Cerebellar nuclear complex (tissue), 1 donor: ENCODE data around the gene ZNF618.
A peak's percentile ranks its signal among the peaks of the same experiment; 100 is the strongest.

Experiments
- DNase-seq, 2 experiments: peaks; one replicate each; lab custom pipeline; 2025; lab: John Stamatoyannopoulos, UW

ZNF618 gene

DNA sequence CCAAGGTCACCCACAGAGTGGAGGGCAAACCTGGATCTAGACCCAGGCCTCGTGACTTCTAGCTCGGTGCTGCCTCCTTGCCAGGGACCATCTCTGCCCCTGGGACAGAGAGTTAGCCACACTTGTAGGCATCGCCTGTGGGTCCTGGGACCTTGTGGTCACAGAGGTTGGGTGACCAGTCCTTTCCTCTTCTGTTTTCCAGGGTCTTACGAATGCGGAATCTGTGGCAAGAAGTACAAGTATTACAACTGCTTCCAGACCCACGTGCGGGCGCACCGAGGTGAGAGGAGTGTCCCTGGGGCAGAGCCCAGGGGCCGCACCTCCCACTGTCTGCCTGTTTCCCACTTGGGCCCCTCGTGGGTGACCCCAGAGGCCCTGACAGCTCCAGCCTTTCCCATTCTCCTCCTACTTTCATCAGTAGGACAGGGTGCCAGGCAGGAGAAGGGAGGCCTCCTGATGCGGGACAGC lies 125.7 kb downstream of the ZNF618 start:
- no peak for DNase-seq

DNA sequence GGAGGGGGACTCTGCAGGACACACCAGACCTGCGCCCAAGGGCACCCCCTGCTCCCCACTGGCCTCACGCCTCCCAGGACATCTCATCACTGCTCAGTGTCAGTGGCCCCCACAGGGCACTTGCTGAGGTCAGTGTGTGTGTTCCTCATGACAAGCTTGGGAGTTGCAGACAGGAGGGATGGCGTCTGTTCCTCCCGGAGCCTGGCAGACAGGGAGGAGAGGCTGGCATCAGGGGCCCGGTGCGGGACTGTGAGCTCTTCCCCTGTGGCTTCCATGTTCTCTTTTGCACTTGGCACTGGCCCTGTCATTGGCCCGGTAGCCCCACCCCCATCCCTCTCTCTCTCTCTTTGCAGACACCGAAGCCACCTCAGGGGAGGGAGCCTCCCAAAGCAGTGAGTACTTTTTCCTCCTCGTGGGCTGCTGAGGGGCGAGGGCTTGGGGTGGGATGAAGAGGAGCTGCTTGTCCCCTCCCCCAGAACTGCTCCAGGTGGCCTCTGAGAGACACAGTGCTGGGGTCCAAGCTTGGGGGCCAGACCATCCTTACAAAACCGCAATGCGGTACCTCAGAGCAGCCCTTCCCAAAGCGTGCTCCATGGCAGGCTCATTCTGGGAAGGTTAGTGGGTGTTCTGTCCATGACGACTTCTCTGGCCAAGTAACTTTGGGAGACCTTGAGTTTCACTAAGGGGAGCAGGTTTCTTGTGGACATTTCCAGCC lies 126.3 kb downstream of the ZNF618 start:
- DNase-seq: no peak

DNA sequence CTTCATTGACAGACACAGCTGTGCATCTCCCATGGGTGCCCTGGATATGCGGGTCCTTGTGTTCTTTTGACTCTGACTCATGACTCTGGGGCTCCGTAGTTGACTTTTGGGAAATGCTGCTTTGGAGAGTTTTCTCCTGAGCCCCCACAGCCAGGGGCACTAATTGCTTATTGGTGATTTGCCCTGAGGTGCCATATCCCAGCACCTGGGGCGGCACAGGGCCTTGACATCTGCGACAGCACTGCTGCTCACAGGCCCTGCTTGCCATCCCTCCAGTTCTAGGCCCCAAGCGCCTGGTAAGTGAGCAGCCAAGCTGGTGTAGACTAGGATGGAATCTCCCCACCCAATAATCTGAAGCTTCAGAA lies 126.9 kb downstream of the ZNF618 start:
- no peak for DNase-seq

DNA sequence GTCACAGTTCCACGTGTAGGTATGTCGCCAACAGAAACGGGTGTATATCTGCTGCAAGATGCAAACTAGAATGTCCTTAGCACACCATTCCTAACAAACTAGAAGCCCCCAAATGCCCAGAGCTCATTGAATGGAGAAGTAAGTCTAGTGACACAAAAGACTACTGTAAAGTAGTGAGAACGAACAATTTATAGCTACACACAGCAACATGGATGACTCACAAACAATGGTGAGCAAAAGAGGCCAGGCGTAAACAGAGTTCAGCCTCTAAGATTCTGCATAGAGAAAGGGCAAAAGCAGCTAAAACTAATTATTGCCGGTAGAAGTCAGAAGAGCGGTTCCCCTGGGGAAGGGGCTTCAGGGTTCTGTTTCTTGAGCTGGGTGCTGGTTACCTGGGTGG lies 127.2 kb downstream of the ZNF618 start:
- DNase-seq: no peak

DNA sequence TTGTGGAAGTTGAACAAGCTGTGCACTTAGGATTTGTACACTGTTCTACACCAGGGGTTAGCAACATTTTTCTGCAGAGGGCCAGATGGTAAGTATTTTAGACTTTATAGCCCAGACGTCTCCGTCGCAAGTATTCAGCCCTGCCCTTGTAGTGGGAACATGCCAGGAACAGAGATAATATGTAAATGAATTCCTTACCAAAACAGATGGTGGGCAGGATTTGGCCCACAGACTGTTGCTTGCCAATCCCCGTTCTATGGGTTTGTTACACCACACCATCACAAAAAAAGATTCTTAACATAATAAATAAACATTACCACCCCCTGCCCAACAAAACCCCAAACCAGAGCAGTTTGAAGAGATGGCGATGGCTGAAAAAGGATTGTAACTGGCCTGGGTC lies 127.6 kb downstream of the ZNF618 start:
- DNase-seq: peak in 1 of 2 experiments; percentile 36

DNA sequence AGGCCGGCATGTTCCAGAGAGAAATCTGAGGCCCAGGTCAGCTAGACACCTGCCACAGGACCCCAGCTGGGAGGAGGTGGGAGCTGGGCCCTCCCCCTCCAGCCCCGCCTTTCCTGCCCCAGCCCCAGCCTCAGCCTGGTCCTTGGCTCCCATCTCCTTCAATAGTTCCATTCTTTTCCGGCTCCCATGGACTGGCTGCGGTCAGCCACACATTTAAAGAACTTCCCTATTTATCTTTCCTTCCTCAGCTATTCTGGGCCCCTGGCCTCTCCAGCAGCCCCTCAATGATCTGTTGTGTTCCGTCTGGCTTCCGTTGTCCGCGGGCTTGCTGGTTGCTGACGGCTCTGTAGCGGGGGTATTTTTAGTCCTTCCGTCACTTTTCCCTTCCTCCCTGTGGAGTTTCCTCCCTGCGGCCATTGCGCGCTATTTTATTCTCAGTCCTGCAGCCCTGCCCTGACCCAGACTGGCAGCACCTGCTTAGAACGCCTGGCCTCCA lies 128.2 kb downstream of the ZNF618 start:
- DNase-seq: peak in 1 of 2 experiments; percentile 35

DNA sequence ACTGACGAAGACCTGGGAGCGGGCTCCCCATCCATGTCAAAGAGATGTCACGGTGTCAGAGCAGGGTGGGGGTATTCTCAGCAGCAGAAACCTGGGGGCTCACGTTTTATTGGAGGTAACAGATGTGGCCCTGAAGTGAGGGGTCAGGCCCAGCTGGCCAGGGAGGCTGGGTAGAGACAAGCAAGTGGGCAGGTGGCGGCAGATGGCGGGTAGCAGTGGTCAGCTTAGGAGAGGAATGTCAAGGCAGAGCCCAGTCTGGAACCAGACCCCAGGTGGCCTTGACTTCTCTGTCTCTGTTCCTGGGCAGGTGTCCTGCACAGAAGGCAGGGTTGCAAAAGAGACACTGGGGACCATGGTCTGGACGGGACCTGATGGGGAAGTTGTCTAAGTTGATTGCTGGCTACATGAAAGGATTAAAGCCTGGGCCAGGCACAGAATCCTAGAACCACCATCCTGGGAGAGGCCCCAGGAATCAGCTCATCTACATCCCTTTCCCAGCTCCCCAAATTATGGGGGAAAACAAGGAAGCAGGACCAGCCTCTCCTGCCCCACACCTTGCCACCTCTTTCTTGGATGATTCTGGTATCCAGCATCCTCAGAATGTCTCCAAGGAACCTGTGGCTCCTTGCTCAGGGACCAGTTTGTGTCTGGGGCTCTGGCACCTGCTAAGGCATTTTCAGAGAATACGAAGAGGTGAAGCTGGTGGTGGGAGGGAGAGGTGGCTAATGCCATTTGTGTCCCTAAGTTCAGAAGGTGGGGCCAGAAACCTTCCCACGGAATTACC lies 129.5 kb downstream of the ZNF618 start:
- no peak for DNase-seq

DNA sequence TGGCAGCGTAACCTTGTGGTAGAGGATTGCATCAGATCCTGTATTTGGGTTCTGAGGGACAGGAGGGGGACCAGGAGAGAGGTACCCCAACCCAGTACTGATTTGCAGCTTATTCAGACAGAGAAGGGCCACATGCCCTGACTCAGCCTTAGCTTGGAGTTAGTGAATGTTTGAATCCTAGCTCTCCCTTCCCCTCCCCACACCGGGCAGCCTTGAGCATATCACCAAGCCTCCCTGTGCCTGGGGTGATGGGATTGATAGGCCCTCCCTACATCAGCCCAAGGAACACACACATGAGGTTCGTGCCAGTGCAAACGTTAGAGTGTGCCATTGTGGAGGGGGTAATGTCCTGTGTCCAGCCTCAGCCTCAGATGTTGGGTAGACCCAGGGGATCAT lies 130.0 kb downstream of the ZNF618 start:
- no peak for DNase-seq

DNA sequence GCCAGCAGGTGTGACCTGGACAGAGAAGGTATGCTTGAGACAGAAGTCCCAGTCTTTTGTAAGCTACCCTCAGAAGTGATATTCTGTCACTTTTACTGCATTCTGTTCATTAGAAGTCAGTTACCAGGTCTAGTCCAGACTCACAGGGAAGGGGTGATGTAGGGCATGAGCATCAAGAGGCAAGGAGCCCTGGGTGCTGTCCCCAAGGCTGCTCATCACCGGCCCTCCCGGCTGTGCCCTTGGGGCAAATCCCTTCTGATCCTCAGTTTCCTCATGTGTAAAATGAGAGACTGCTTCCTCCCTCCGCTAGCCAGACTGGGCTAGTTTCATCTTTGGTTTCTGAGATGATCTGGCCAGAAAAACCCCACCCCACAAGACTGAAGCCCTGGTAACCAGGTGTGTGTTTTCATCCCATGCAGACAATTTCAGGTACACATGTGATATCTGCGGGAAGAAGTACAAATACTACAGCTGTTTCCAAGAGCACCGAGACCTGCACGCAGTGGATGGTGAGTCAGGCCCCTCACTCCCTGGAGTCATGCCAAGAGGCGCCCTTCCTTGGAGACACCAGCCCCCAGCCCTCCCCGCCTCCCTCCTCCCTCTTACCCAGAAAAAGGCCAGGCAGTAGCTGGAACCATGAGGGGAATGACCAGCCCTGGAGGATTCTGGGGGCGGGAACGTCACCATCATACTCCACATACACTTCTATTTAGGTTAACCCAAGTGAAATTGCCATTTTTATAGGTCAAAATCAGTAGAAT lies 131.0 kb downstream of the ZNF618 start:
- DNase-seq: no peak

DNA sequence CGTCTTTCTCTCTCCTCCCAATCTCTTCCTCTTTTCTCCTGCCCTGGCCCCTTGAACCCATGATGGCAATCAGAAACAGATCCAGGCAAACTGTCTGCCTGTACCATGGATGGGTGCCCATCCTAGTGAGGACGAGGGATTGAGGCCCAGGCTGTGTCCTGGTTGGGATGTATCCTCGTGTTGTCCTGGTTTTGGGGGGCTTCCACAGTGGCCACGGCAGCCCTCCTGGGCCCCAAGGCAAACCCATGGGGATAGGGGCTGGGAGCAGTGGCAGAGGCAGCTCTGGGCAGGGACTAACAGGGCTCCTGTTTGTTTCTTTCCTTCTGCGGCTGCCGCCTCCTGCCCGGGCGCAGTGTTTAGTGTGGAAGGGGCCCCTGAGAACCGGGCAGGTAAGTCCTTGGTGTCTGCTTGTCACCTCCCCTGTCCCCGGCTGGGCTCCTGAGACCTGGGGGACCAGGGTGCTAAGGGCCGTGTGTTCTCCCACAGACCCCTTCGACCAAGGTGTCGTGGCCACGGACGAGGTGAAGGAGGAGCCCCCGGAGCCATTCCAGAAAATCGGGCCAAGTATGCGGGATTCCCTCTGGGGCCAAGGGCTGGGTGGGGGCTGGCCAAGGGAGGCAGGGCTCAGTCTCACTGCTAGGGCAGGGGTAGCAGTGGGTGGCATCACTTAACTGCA lies 132.0 kb downstream of the ZNF618 start:
- DNase-seq: no peak

DNA sequence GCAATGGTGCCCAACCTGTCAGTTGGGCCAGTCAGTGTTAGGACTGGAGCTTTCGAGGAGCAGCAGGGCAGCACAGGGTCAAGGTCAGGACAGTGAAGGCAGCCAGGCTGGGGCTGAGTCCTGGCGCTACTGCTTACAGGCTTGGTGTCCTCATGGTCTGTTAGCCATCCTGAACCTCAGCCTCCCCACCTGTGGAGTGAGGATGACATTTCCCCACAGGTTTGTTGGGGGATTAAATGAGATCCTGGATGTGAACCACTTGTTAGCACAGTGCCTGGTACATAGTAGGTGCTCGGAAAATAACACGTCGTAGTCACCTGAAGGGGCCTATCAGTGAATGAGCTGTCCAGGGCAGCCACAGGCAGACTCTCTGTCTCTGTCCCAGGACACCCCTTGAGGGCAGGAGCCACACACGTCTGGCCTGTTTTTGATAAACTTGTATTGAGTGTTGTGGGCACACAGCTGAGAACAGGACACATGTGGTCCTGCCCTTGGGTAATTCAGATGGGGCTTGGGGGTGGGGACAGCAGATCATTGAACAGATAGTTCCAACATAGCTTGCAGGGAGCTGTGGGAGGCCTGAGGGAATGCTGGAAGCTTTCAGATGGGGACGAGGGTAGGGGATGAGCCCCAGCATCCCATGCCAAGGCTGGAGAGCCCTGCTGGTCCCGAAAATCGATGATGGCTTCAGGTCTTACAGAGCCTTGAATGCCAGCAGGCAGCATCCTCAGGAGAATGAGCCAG lies 132.7 kb downstream of the ZNF618 start:
- DNase-seq: no peak

DNA sequence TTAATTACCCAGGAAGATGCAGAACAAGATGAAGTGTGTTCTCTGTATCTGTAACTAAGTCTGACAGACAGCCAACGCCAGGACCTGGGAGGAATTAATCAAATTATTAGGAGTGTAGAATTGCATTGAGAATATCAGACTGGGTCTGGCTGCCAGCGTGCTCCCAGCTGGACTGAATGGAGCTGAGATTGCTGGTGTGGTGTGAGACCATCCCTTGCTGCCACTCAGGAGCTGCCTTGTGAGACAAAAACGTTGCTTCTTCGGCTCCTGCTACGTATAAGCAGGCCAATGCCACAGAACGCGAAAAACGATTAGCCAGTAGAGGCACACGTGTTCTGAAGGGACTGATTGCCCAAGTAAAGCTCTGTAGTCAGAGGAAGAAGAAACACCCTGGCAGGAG lies 135.2 kb downstream of the ZNF618 start:
- no peak for DNase-seq

DNA sequence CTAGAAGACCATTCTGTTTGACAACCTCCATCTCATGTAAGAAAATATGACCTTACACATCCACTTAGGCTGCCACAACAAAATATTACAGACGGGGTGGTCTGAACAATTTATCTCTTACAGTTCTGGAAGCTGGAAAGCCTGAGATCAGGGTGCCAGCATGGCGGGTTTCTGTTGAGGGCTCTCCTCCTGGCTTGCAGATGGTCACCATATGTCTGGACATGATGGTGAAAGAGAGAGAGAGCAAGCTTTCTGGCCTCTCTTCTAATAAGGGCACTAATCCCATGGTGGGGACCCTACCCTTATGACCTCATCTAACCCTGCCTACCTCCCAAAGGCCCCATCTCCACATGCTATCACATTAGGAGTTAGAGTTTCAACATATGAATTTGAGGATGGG lies 136.0 kb downstream of the ZNF618 start:
- no peak for DNase-seq

DNA sequence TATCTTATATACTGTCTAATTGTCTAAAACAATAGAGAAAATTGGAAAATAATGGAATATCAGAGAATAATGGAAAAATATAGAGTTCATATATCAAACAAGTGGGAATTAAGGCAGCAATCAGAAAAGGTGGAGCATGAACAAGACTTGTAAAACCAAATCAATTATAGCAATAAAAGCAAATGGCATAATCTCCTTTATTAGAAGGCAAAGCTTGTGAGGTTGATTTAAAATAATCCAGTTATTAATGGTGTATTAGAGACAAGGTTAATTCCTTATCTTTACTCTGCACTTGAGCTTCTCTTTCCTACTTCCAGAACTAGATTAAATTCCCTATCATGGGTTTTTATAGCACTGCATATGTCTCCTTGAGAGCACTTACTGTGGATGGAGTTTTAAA lies 137.9 kb downstream of the ZNF618 start:
- DNase-seq: no peak

DNA sequence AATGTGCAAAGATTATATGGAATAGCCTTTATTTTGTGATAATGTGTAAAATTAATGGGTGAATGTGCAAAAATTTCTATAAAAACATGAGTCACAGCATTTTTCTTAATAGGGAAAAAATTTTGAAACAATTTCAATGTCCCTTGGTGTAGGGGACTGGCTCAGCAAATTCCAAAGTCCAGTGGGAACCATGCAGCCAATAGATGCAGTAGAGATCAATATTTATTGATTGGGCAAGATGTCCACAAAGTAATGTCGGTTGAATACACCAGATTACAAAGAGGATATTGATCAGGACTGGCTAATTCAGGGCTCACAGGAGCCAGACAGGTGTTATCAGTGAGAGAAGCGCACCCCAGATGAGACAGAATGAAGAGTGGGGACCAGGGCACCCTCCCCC lies 139.5 kb downstream of the ZNF618 start:
- DNase-seq: no peak

DNA sequence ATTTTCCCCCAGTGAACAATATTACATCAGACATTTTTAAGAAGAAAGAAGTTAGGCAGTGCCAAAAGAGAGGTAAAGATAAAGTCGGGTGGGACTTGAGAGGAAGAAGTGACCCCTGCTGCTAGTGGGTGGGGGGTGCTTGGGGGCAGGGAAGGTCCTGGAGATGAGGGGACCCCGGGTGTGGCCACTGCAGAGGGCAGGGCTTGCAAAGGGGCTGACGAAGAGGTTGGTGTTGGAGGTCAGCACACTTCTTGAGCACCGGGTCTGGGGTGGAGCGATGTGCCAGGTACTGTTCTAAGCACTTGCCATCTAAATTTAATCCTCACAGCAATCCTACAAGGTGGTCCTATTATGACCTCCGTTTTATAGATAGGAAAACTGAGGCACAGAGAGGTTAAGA lies 140.0 kb downstream of the ZNF618 start:
- no peak for DNase-seq

DNA sequence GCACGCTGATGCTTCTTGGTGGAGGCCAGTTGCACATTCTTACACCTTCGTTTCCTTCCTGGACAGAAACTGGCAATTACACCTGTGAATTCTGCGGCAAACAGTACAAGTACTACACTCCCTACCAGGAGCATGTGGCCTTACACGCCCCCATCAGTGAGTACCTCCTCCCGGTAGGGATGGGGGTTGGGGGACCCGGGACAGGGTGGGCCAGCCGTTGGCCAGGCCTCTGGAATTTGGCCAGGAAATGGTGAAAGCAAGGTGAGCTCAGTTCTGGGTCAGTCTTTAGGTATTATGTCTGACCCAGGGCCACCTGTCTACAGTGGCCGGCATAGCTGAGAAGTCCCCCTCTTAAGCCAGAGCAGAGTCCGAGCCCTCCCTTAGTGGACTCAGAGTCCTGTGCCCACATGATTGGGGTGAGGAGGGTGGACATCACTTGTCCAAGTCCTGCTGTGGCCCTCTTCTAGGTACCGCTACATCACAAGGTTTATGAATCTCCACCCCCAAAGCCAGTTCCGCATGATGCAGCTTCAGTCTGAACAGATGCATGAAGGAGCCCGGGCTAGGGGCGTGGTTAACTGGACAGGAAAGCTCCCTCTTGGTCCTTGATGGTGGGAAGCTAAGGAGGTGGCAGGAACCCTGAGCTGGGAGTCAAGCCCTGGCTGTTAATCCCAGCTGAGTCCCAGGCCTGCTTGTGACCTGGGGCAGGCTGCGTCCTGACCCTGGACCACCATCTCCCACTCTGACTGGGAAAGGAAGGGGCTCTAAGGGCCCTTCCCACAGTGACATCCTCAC lies 140.7 kb downstream of the ZNF618 start:
- no peak for DNase-seq

DNA sequence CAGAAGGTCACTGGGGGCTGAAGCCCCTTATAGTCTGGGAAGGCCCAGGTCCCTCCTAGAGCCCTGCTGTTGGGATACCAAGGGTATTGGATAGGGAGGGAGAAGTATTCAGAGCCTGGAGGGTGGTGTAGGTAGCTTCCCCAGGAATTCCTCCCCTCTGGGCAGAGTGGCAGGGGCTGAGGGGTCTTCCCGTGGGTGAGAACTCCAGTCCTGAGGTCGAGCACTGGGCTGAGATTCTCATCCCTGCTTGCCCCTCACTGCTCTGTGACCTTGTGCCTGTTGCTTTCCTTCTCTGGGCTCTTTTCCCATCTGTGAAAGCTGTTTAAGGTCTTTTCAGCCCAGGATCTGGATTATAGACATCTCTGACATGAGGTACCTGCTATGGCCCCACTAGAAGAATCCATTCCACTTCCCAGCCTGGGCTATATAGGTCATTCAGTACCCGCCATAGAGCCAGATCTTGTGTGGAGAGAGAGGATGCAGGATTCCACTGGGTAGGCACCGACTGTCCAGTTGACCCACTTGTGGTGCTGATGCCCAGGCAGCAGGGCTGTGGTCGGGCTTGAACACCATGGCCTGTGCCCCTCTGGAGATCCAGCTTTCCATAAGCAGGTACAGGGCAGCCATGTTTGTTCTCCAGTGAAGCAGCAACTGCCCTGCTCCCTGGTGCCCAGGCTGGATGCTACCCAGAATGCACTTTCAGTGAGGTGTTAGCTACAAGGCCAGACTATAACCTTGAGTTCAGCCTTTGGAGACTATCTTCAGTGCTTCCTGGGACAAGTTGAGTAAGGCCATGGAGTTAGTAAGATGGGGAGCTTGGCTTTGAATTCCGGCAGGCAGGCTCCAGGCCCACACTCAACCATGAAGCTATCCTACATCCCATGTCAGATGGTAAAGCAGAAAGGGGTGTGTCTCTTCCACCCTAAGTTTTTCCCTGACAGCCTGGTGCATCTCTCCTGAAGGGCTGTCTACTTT lies 141.9 kb downstream of the ZNF618 start:
- no peak for DNase-seq

DNA sequence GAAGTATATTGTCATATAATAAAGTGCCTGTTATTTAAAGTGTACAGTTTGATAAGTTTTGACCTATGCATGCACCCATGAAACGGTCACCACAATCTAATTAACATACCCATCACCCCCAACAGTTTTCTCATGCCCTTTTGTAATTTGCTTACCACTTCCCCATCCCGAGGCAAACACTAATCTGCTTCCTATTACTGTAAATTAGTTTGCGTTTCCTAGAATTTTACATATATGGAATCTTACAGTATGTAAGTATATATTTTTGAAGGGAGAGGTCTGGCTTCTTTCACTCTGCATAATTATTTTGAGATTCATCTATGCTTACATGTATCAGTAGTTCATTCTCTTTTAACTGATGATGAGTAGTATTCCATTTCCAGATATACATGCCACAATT lies 145.5 kb downstream of the ZNF618 start:
- no peak for DNase-seq
